GM21515 (cell line): Measurements from ENCODE around the gene FAAP100.

Experiments used
- ATAC-seq: cut with Tn5 transposase; IDR thresholded peaks from one replicate; pipeline ENCODE4 v1.9.1; 2021; ENCODE audit not compliant: unreplicated experiment

FAAP100 gene

GRCh38 chr17:81527591-81528383, 24.4 kb downstream of the FAAP100 start, which contains the start of gene FSCN2:
Gene FSCN2 (plus strand): TSS chr17:81528377. CDS start chr17:81528532, 155 bp downstream.
- no peak for ATAC-seq

GRCh38 chr17:81526662-81527571, 25.2 kb downstream of the FAAP100 start:
- no peak for ATAC-seq

- ATAC-seq, result no peak
These were observed 27.3 kb downstream of the FAAP100 start for GRCh38 chr17:81524865-81525159.

GRCh38 chr17:81524039-81524864, 27.9 kb downstream of the FAAP100 start:
- ATAC-seq, result no peak

- no peak for ATAC-seq
These were observed 28.6 kb downstream of the FAAP100 start for GRCh38 chr17:81523402-81524038.

GRCh38 chr17:81522491-81523401, 29.4 kb downstream of the FAAP100 start:
- no peak for ATAC-seq

GRCh38 chr17:81520021-81520901, 31.9 kb downstream of the FAAP100 start:
- ATAC-seq, result no peak

GRCh38 chr17:81519284-81520020, 32.7 kb downstream of the FAAP100 start:
- no peak for ATAC-seq

- ATAC-seq, result no peak
These were observed 33.3 kb downstream of the FAAP100 start for GRCh38 chr17:81518785-81519283.

GRCh38 chr17:81518113-81518784, 33.9 kb downstream of the FAAP100 start:
- no peak for ATAC-seq

GRCh38 chr17:81517339-81518112, 34.6 kb downstream of the FAAP100 start:
- ATAC-seq, result peak; percentile 31

- ATAC-seq, result no peak
These were observed 35.2 kb downstream of the FAAP100 start for GRCh38 chr17:81517009-81517338.

- ATAC-seq, result no peak
These were observed 35.7 kb downstream of the FAAP100 start for GRCh38 chr17:81516439-81516838.

GRCh38 chr17:81515530-81516041, 36.6 kb downstream of the FAAP100 start:
- no peak for ATAC-seq

- no peak for ATAC-seq
These were observed 37.2 kb downstream of the FAAP100 start for GRCh38 chr17:81514739-81515529.

- ATAC-seq, result no peak
These were observed 37.7 kb downstream of the FAAP100 start for GRCh38 chr17:81514489-81514738.
